Gastroesophageal sphincter (tissue), 4 donors: ENCODE results near the gene LRP4. TPM values are rescaled to one million over a fixed set of nuclear protein-coding genes. Genes with fewer than 3 reads are reported as not detected.

Experiments
- ATAC-seq: fragments of 150-250 bp; one replicate; pipeline ENCODE4 v1.9.1; 2016; ENCODE audit warnings: mild to moderate bottlenecking, moderate library complexity
- H3K27ac ChIP-seq, 4 donors: fragments of 200-600 bp; sonication (generic) in 3 of 4; 1 replicate in 3 of 4; 2 replicates in 1 of 4; pipeline ENCODE4 v1.5.1; 2016 to 2019
- H3K27me3 ChIP-seq: fragments of 200-600 bp; sonication (generic); one replicate; pipeline ENCODE4 v1.5.1; 2019
- H3K36me3 ChIP-seq, 2 donors: fragments of 200-600 bp; sonication (generic); one replicate each; pipeline ENCODE4 v1.5.1; 2019; ENCODE audit warnings: control low read depth in 1 of 2
- H3K4me1 ChIP-seq, 3 donors: fragments of 200-600 bp; sonication (generic); 1 replicate in 2 of 3; 2 replicates in 1 of 3; pipeline ENCODE4 v1.5.1; 2016 to 2019; ENCODE audit warnings: control low read depth in 2 of 3
- H3K4me3 ChIP-seq, 2 donors: fragments of 200-600 bp; sonication (generic); one replicate each; pipeline ENCODE4 v1.5.1; 2019; ENCODE audit warnings: mild to moderate bottlenecking in 1 of 2, moderate library complexity in 1 of 2
- H3K9me3 ChIP-seq, 3 donors: fragments of 200-600 bp; sonication (generic); one replicate each; pipeline ENCODE4 v1.5.1; 2017 to 2019; ENCODE audit warnings: control low read depth in 2 of 3
- EP300 ChIP-seq: sonication (generic); formaldehyde crosslinking; IDR thresholded peaks from one replicate; pipeline ENCODE4 v1.6.1; 2017; ENCODE audit warnings: antibody characterized with exemption, mild to moderate bottlenecking
- POLR2A ChIP-seq, 2 donors: fragments of 450-650 bp; IDR thresholded peaks; one replicate each; pipeline ENCODE4 v1.6.1; 2017; ENCODE audit warnings: antibody characterized with exemption in 2 of 2, mild to moderate bottlenecking in 2 of 2, moderate library complexity in 1 of 2
- POLR2AphosphoS5 ChIP-seq: sonication (generic); formaldehyde crosslinking; IDR thresholded peaks from one replicate; pipeline ENCODE4 v1.6.1; 2017; ENCODE audit warnings: antibody characterized with exemption
- WGBS, 2 donors: methylation state at CpG; one replicate each; pipeline ENCODE4 v1.1.5; 2018; ENCODE audit warnings: low coverage in 1 of 2; 5-methylcytosine and 5-hydroxymethylcytosine counted together
- total RNA-seq, 4 donors: library from RNA; depleted of rRNA; stranded (reverse); fragments of >200 nt; gene quantifications; one replicate each; pipeline ENCODE4 v1.1.0, GENCODE V29; 2016
- TF ChIP-seq, protein P1 (sequence below), 4 experiments: fragments of 200-600 bp in 2 of 4; fragments of 450-650 bp in 2 of 4; sonication (generic) in 1 of 4; IDR thresholded peaks; one replicate each; pipeline ENCODE4 v1.5.1; 2017 to 2019; ENCODE audit warnings: antibody characterized with exemption in 4 of 4, mild to moderate bottlenecking in 2 of 4, moderate library complexity in 2 of 4

Gene LRP4
- total RNA-seq, 4 donors from 2014 or later, result 2.6 to 9.8 (median 6.7) TPM

GRCh38 chr11:46914910-46915309 is 3.4 kb downstream of the LRP4 start:
- Histone ChIP-seq H3K4me3 (no peak overlapping the region), H3K4me1 (peaks cover 0 to 55% (median 12%) of the 10 kb centered on the region in 3 donors), H3K27ac (no peak overlapping the region), H3K36me3 (no peaks in the 10 kb centered on the region), H3K9me3 (no peaks in the 10 kb centered on the region), H3K27me3 (peaks cover 50% of the 10 kb centered on the region)
- ATAC-seq, result no peak
- WGBS, 2 donors, result 74 to 80% methylated on average over 4 to 6 of the region's 7 CpGs
- no peak for TF ChIP-seq POLR2AphosphoS5
- TF ChIP-seq POLR2A (IDR thresholded peaks at IDR 0.05), result no peak
- TF ChIP-seq, protein P1, sequence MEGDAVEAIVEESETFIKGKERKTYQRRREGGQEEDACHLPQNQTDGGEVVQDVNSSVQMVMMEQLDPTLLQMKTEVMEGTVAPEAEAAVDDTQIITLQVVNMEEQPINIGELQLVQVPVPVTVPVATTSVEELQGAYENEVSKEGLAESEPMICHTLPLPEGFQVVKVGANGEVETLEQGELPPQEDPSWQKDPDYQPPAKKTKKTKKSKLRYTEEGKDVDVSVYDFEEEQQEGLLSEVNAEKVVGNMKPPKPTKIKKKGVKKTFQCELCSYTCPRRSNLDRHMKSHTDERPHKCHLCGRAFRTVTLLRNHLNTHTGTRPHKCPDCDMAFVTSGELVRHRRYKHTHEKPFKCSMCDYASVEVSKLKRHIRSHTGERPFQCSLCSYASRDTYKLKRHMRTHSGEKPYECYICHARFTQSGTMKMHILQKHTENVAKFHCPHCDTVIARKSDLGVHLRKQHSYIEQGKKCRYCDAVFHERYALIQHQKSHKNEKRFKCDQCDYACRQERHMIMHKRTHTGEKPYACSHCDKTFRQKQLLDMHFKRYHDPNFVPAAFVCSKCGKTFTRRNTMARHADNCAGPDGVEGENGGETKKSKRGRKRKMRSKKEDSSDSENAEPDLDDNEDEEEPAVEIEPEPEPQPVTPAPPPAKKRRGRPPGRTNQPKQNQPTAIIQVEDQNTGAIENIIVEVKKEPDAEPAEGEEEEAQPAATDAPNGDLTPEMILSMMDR (IDR thresholded peaks at IDR 0.05), result no peak
- TF ChIP-seq EP300, result no peak

DNA sequence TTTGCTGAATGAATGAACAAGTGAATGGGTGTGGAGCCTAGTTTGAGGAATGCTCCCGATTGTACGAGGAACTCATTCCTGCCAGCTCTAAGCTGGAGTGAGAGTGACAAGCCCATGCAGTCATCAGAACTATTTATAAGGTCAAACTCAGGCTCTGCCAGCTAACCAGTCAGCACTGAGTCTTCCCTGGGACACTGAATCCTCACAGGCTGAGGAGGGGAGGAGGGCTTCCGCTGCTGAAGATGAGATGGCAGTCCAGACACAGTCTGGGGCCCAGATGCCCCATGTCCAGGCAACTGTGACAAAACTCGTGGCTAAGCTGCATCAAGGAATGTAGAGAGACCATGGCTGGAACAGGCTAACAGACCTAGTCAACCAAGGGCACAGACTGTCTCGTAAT is 4.0 kb downstream of the LRP4 start:
- peak overlapping the region in 2 of 4 donors; percentile 3 to 31 for H3K27ac ChIP-seq
- H3K9me3 ChIP-seq, result no peaks in the 10 kb centered on the region
- H3K27me3 ChIP-seq, result peaks cover 50% of the 10 kb centered on the region
- H3K36me3 ChIP-seq, result no peaks in the 10 kb centered on the region
- peaks cover 0 to 50% (median 12%) of the 10 kb centered on the region in 3 donors for H3K4me1 ChIP-seq
- TF ChIP-seq EP300 (no peak), POLR2AphosphoS5 (no peak), POLR2A (IDR thresholded peaks at IDR 0.05) (no peak)
- TF ChIP-seq, protein P1 (IDR thresholded peaks at IDR 0.05), result no peak
- ATAC-seq, result no peak
- WGBS, 2 donors, result 31 to 50% methylated on average over 1 to 2 of the region's 5 CpGs
- no peak overlapping the region for H3K4me3 ChIP-seq

- Histone ChIP-seq H3K9me3 (no peaks in the 10 kb centered on the region), H3K4me1 (peaks cover 0 to 41% (median 6%) of the 10 kb centered on the region in 3 donors), H3K27me3 (peaks cover 47% of the 10 kb centered on the region), H3K36me3 (no peaks in the 10 kb centered on the region), H3K4me3 (no peak overlapping the region), H3K27ac (no peak overlapping the region)
- TF ChIP-seq POLR2A (IDR thresholded peaks at IDR 0.05) (no peak), POLR2AphosphoS5 (no peak), EP300 (no peak)
- TF ChIP-seq, protein P1 (IDR thresholded peaks at IDR 0.05), result no peak
- ATAC-seq, result no peak
- WGBS, 2 donors, result 82 to 83% methylated on average over 1 to 3 of the region's 3 CpGs
Observed at GRCh38 chr11:46913484-46913883, 4.9 kb downstream of the LRP4 start.

- no peaks in the 10 kb centered on the region for H3K36me3 ChIP-seq
- H3K4me3 ChIP-seq, result no peak overlapping the region
- H3K4me1 ChIP-seq, result peaks cover 0 to 34% (median 6%) of the 10 kb centered on the region in 3 donors
- WGBS, 2 donors, result no CpG with 5 or more reads among the region's 13 CpGs
- no peaks in the 10 kb centered on the region for H3K9me3 ChIP-seq
- H3K27me3 ChIP-seq, result peaks cover 41% of the 10 kb centered on the region
- TF ChIP-seq EP300 (no peak), POLR2AphosphoS5 (no peak), POLR2A (IDR thresholded peaks at IDR 0.05) (no peak)
- TF ChIP-seq, protein P1 (IDR thresholded peaks at IDR 0.05), result no peak
- no peak for ATAC-seq
- H3K27ac ChIP-seq, result no peak overlapping the region
Observed at GRCh38 chr11:46912526-46913150, 5.7 kb downstream of the LRP4 start.

- WGBS, 2 donors, result 95 to 96% methylated on average over 4 of the region's 4 CpGs
- no peak for ATAC-seq
- H3K9me3 ChIP-seq, result no peaks in the 10 kb centered on the region
- no peaks in the 10 kb centered on the region for H3K36me3 ChIP-seq
- H3K27ac ChIP-seq, result no peak overlapping the region
- H3K4me1 ChIP-seq, result peaks cover 0 to 13% (median 0%) of the 10 kb centered on the region in 3 donors
- no peak for TF ChIP-seq EP300
- TF ChIP-seq POLR2A (IDR thresholded peaks at IDR 0.05), result no peak
- TF ChIP-seq, protein P1 (IDR thresholded peaks at IDR 0.05), result no peak
- TF ChIP-seq POLR2AphosphoS5, result no peak
- peaks cover 5% of the 10 kb centered on the region for H3K27me3 ChIP-seq
- no peak overlapping the region for H3K4me3 ChIP-seq
Observed at GRCh38 chr11:46907606-46908005, 10.7 kb downstream of the LRP4 start.
